HT1080 (cell line): ENCODE results near the gene AMBP. TPM values are rescaled to one million over a fixed set of nuclear protein-coding genes. Genes with fewer than 3 reads are reported as not detected.

Source experiments
- DNase-seq: peaks from one replicate; pipeline ENCODE4 v3.0.0-alpha.2; 2015; ENCODE audit warnings: low read depth
- total RNA-seq: library from RNA; depleted of rRNA; stranded (reverse); fragments of >200 nt; shearing (Covaris generic); gene quantifications from 2 replicates; pipeline ENCODE4 v1.2.3, GENCODE V29; 2014

The AMBP gene
- total RNA-seq, 1 experiment from 2014 or later, result 0.47 TPM

DNA sequence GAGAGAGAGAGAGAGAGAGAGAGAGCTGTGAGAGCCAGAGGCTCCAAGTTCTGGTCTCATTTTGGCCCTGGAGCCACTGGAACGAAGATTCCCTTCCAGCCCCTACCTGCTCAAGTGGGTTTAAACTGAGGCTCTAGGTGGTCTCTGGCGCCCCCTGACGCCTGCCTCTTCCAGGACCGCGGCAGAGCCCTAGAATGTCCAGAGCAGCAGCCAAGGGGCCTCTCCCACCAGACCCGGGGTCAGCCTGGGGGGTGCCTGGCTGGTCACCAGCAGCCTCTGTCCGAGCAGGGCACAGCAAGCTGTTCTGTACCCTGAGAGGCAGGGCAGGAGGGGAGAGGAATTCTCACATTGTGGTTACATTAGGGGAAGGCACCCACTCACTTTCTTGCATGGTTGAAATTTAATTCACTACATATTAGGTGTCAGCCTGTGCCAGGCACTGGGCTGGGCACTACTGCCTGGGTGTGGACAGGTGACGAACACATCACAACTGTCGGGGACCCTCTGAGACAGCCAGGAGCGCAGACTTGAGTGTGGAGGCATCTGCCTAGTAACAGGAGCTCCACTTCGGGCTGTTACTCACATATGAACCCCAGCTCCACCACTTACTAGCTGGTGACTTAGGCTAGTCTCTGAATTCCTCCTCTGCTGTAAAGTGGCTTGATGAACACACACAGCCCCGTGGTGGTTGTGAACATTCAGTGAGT is 44.5 kb downstream of the AMBP start:
- DNase-seq, result peak; percentile 18

- no peak for DNase-seq
Observed at GRCh38 chr9:114031948-114032840, 45.9 kb downstream of the AMBP start.

- DNase-seq, result no peak
Observed at GRCh38 chr9:114031037-114031630, 47.0 kb downstream of the AMBP start.

GRCh38 chr9:114030364-114030763 is 47.7 kb downstream of the AMBP start:
- DNase-seq, result no peak

DNA sequence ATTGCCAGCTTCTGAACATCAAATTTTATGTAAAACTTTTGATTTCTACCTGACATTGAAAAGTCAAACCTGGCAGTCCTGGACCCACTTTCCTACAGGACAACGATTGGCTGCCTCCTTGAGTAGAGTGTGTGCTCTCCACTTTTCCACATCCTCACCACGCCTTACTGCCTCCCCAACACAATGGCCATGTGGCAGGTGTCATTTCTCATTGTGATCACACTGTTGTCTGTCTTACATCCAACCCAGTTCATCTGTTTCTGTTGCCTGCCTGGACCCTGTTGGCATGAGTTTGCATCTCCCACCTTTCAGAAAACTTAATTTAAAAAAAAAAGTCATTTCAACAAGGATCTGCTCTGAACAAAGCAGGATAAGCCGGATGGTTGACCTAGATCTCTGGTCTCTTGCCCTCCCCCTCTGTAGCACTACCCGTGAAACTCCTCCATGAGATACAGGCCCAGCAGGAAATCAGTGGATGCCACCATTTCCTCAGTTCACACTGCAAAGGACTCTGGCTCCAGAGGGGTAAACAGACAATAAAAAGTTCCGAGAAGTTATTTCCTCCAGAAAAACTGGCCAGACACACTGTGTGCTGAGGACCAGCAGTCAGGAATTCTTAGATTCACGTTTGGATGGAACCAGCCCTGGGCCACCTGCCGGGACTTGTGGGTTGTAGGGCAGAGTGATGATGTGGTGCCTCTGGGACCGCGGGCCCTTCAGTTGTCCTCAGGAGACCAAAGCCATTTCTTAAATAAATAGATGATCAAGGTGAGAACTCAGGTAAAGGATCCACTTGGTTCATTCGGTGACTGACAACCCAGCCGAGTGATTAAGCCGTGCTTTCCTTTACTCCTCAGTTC is 48.6 kb downstream of the AMBP start:
- DNase-seq, result no peak

DNA sequence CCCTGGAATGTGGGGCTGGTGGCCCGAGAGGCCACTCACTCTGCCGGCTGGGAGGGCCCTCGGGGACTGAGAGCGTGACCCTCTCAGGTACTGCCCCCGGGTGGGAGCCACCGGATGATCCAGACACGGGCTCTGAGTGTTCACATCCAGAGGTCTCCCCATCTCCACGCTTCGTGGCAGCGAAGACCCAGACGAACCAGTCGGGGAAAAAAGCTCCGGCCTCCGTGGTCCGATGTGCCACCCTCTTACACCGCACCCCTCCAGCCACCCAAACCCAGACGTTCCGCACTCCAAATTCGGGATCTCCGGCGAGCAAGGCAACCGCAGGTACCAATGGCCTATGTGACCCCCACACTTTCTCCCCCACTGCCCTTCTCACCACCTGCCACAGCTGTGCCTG is 49.5 kb downstream of the AMBP start:
- DNase-seq, result no peak

- DNase-seq, result no peak
Observed at GRCh38 chr9:114027863-114028465, 50.1 kb downstream of the AMBP start.

DNA sequence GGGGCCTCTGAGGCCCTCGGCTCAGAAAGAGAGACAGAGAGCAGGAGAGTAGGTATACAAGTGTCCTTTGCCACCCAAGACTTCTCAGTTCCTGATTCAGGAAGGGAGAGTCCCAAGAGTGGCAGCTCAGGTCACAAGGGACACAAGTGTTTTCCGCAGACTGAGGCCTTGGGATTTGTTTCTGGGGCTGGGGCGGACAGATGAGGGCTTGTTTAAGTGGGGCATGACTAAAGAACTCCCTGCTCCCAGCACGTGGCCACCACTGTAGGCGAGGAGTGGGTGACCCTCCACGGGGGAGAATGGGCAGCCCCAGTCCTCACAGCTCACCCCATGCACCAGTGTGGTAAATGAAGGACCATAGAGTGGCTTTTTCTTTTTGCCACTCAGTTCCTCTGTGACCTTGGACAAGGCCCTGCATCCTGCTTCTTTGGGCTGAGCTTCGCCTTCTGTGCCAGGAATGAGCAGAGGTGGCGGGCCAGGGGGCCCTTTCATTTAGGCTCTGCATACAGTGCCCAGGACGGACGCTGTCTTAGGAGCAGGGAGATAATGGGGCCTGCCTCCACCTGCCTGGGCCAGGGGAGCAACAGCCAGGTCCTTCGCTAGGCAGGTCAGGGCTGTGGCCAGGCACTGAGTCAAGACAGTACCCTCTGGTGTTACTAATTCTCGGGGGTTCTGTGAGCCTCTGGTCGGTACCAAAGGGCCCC is 50.8 kb downstream of the AMBP start:
- no peak for DNase-seq

GRCh38 chr9:114026335-114026734 is 51.8 kb downstream of the AMBP start:
- DNase-seq, result no peak

GRCh38 chr9:114025760-114026159 is 52.3 kb downstream of the AMBP start:
- DNase-seq, result no peak

DNA sequence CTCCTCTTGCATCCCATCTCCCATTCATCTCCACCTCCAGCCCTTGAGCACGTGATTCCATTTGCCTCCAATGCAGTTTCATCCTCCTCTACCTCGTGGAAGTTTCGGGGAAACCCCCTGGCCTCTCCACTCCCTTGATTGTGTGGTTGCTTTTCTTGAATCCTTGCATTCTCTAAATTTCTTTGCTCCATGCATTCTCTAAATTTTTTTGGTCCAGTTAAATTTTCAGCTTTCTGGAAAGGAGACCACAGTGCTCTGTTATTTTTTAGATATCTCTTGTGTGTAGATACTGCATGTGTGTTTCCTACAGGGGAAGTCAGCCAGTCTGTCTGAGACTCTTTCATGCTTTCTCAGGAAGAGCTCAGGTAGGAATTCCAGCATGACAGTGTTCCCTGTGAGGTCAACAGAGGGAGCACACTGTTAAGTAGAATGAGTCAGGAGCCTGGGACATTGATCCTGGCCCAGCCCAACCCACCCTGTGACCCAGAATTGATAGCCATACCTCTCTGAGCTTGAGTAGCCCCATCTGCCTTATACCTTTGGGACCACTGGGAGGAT is 52.8 kb downstream of the AMBP start:
- DNase-seq, result no peak

GRCh38 chr9:114023961-114024360 is 54.1 kb downstream of the AMBP start:
- no peak for DNase-seq

GRCh38 chr9:114021578-114021977 is 56.5 kb downstream of the AMBP start:
- DNase-seq, result no peak

GRCh38 chr9:114017741-114018715 is 60.1 kb downstream of the AMBP start:
- DNase-seq, result no peak

DNA sequence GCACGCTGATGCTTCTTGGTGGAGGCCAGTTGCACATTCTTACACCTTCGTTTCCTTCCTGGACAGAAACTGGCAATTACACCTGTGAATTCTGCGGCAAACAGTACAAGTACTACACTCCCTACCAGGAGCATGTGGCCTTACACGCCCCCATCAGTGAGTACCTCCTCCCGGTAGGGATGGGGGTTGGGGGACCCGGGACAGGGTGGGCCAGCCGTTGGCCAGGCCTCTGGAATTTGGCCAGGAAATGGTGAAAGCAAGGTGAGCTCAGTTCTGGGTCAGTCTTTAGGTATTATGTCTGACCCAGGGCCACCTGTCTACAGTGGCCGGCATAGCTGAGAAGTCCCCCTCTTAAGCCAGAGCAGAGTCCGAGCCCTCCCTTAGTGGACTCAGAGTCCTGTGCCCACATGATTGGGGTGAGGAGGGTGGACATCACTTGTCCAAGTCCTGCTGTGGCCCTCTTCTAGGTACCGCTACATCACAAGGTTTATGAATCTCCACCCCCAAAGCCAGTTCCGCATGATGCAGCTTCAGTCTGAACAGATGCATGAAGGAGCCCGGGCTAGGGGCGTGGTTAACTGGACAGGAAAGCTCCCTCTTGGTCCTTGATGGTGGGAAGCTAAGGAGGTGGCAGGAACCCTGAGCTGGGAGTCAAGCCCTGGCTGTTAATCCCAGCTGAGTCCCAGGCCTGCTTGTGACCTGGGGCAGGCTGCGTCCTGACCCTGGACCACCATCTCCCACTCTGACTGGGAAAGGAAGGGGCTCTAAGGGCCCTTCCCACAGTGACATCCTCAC is 61.3 kb downstream of the AMBP start:
- DNase-seq, result no peak

- no peak for DNase-seq
Observed at GRCh38 chr9:114016101-114016500, 62.0 kb downstream of the AMBP start.

- no peak for DNase-seq
Observed at GRCh38 chr9:114015607-114016006, 62.5 kb downstream of the AMBP start.

DNA sequence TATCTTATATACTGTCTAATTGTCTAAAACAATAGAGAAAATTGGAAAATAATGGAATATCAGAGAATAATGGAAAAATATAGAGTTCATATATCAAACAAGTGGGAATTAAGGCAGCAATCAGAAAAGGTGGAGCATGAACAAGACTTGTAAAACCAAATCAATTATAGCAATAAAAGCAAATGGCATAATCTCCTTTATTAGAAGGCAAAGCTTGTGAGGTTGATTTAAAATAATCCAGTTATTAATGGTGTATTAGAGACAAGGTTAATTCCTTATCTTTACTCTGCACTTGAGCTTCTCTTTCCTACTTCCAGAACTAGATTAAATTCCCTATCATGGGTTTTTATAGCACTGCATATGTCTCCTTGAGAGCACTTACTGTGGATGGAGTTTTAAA is 64.1 kb downstream of the AMBP start:
- no peak for DNase-seq
